Lower leg skin (tissue), 3 donors: ENCODE measurements around the gene MBD6.

ENCODE experiments used
- CTCF ChIP-seq, 3 donors: fragments of 450-650 bp; IDR thresholded peaks; one replicate each; pipeline ENCODE4 v1.5.1; 2016; ENCODE audit warnings: antibody characterized with exemption in 3 of 3, mild to moderate bottlenecking in 3 of 3, moderate library complexity in 2 of 3
- POLR2A ChIP-seq, 2 donors: fragments of 450-650 bp; IDR thresholded peaks; one replicate each; pipeline ENCODE4 v1.6.1; 2016 to 2017; ENCODE audit warnings: antibody characterized with exemption in 2 of 2, mild to moderate bottlenecking in 1 of 2, moderate library complexity in 1 of 2

- TF ChIP-seq CTCF (IDR thresholded peaks at IDR 0.05) (no peak), POLR2A (IDR thresholded peaks at IDR 0.05) (no peak)
These were observed 7.9 kb downstream of the MBD6 start for GRCh38 chr12:57530396-57531142.
